ENCODE measurements around the gene FBXW4. TPM values are rescaled to one million over a fixed set of nuclear protein-coding genes. Genes with fewer than 3 reads are reported as not detected.

FBXW4 gene
- total RNA-seq, 1 donor from 2014 or later = 34.4 TPM

- Mint-ChIP-seq H3K27ac (ENCODE audit: unreplicated experiment) (no peak overlapping the region), H3K4me3 (ENCODE audit: unreplicated experiment) (no peak overlapping the region), H3K27me3 (ENCODE audit: low read depth) (peaks cover 23% of the 10 kb centered on the region), H3K9me3 (ENCODE audit: low read depth) (no peaks in the 10 kb centered on the region), H3K36me3 (ENCODE audit: low read depth) (no peaks in the 10 kb centered on the region), H3K4me1 (ENCODE audit: low read depth) (peaks cover 10% of the 10 kb centered on the region)
- TF ChIP-seq, protein P1, sequence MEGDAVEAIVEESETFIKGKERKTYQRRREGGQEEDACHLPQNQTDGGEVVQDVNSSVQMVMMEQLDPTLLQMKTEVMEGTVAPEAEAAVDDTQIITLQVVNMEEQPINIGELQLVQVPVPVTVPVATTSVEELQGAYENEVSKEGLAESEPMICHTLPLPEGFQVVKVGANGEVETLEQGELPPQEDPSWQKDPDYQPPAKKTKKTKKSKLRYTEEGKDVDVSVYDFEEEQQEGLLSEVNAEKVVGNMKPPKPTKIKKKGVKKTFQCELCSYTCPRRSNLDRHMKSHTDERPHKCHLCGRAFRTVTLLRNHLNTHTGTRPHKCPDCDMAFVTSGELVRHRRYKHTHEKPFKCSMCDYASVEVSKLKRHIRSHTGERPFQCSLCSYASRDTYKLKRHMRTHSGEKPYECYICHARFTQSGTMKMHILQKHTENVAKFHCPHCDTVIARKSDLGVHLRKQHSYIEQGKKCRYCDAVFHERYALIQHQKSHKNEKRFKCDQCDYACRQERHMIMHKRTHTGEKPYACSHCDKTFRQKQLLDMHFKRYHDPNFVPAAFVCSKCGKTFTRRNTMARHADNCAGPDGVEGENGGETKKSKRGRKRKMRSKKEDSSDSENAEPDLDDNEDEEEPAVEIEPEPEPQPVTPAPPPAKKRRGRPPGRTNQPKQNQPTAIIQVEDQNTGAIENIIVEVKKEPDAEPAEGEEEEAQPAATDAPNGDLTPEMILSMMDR (IDR thresholded peaks at IDR 0.05) = peak; percentile 45
- DNase-seq (ENCODE audit: low spot score) = no peak
Observed at GRCh38 chr10:101710059-101710695, 15.2 kb upstream of the FBXW4 start.

- no peaks in the 10 kb centered on the region for H3K9me3 Mint-ChIP-seq (ENCODE audit: low read depth)
- no peaks in the 10 kb centered on the region for H3K36me3 Mint-ChIP-seq (ENCODE audit: low read depth)
- H3K4me1 Mint-ChIP-seq (ENCODE audit: low read depth) = peaks cover 10% of the 10 kb centered on the region
- DNase-seq (ENCODE audit: low spot score) = no peak
- H3K4me3 Mint-ChIP-seq (ENCODE audit: unreplicated experiment) = no peak overlapping the region
- H3K27ac Mint-ChIP-seq (ENCODE audit: unreplicated experiment) = no peak overlapping the region
- TF ChIP-seq, protein P1 (IDR thresholded peaks at IDR 0.05) = no peak
- H3K27me3 Mint-ChIP-seq (ENCODE audit: low read depth) = peaks cover 23% of the 10 kb centered on the region
Observed at GRCh38 chr10:101709359-101710058, 14.5 kb upstream of the FBXW4 start.

DNA sequence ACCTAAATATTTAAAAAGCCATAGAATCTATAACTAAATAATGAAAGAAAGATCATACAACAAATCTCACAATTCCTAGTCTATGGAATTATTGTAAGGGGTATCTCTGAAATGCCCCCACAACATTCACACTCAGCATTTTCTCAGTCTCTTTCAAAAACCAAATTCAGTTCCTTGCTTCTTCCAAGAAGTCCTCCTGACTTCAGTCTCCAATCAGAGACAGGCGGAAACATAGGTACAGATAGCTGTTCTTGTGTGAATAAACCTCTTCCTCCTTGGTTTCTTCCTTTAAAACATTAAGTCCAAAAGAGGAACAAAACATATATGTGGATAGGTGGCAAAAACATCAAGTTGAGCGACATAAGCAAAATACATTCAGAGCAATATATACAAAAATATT is 13.9 kb upstream of the FBXW4 start:
- no peak overlapping the region for H3K27ac Mint-ChIP-seq (ENCODE audit: unreplicated experiment)
- no peaks in the 10 kb centered on the region for H3K9me3 Mint-ChIP-seq (ENCODE audit: low read depth)
- no peak for DNase-seq (ENCODE audit: low spot score)
- no peak overlapping the region for H3K4me3 Mint-ChIP-seq (ENCODE audit: unreplicated experiment)
- no peaks in the 10 kb centered on the region for H3K36me3 Mint-ChIP-seq (ENCODE audit: low read depth)
- peaks cover 14% of the 10 kb centered on the region for H3K4me1 Mint-ChIP-seq (ENCODE audit: low read depth)
- H3K27me3 Mint-ChIP-seq (ENCODE audit: low read depth) = peaks cover 23% of the 10 kb centered on the region
- TF ChIP-seq, protein P1 (IDR thresholded peaks at IDR 0.05) = no peak

DNA sequence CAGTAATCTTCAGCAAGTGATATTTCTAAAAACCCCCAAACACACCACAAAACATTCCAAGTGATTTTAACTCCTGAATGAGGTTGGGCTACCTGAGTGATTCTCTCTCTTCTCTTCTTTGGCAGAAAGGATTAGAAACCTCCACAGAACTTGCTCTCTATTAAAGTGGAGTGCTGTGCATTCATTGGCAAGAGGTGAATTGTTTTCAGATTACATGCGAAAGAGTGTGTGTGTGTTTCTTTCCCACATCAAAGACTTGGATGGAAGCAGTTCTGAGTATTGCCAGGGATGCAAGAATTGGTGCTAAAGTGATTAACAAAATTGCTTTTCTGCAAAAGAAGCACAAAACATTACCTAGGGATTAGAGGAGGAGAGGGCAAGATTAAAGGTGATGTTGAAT is 13.1 kb upstream of the FBXW4 start:
- no peak for DNase-seq (ENCODE audit: low spot score)
- peaks cover 17% of the 10 kb centered on the region for H3K4me1 Mint-ChIP-seq (ENCODE audit: low read depth)
- H3K27ac Mint-ChIP-seq (ENCODE audit: unreplicated experiment) = no peak overlapping the region
- H3K27me3 Mint-ChIP-seq (ENCODE audit: low read depth) = peaks cover 23% of the 10 kb centered on the region
- H3K36me3 Mint-ChIP-seq (ENCODE audit: low read depth) = no peaks in the 10 kb centered on the region
- TF ChIP-seq, protein P1 (IDR thresholded peaks at IDR 0.05) = no peak
- H3K4me3 Mint-ChIP-seq (ENCODE audit: unreplicated experiment) = no peak overlapping the region
- H3K9me3 Mint-ChIP-seq (ENCODE audit: low read depth) = no peaks in the 10 kb centered on the region

- Mint-ChIP-seq H3K27ac (ENCODE audit: unreplicated experiment) (no peak overlapping the region), H3K27me3 (ENCODE audit: low read depth) (peaks cover 18% of the 10 kb centered on the region), H3K36me3 (ENCODE audit: low read depth) (no peaks in the 10 kb centered on the region), H3K4me1 (ENCODE audit: low read depth) (peaks cover 11% of the 10 kb centered on the region), H3K4me3 (ENCODE audit: unreplicated experiment) (no peak overlapping the region), H3K9me3 (ENCODE audit: low read depth) (no peaks in the 10 kb centered on the region)
- no peak for DNase-seq (ENCODE audit: low spot score)
- TF ChIP-seq, protein P1 (IDR thresholded peaks at IDR 0.05) = no peak
Observed at GRCh38 chr10:101704331-101704730, 9.4 kb upstream of the FBXW4 start.
